ENCODE measurements around the gene SNX20. TPM values are rescaled to one million over a fixed set of nuclear protein-coding genes. Genes with fewer than 3 reads are reported as not detected.

SNX20 gene
- polyA plus RNA-seq, 4 donors, result 0.22 to 3.0 (median 1.3) TPM

DNA sequence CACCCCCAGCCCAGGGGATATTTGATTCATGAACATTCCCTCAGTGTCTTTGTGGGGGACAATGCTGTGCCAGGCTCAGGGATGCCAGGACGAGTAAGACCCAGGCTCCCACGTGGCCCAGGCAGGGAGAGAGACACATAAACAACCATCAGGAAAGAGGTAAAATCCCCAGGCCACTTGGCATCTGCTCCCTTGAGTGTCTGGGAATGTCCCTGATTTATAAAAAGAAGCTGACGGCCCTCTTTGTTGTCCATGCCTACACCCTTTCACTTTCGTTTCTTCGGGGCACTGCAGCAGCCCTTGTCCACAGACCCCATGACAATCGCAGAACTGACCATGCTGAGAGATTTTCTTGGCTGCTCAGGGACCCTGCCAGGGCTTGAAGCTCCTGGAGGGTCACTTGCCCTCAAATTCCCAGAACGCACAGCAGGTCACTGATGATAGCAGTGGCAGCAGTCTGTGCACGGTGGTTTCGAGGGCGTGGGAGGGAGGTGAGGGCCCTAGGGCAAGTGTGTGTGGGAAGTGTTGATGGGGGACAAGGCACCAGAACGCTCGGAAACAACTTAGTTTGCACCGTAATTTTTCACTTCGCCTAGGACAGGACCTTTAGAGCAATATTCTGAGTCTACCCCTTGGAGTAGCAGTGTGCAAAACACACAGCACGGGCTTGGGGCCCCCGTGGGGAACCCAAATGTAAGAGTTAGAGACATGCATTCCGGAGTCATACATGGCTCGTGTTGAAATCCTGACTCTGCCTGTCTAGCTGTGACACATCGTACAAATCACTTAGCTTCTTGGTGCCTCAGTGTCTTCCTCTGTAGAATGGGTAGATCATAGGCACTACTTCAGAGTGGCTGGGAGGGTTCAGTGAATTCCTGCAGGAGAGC lies 17.0 kb upstream of the SNX20 start:
- no peaks in the 10 kb centered on the region for H3K36me3 ChIP-seq (ENCODE audit: control insufficient read depth in 3 of 3, insufficient read depth in 2 of 3, low read depth in 1 of 3, low read length in 3 of 3)
- H3K4me1 ChIP-seq (ENCODE audit: control insufficient read depth in 3 of 3, insufficient read depth in 2 of 3, low read depth in 1 of 3, low read length in 2 of 3), result peaks cover 3 to 14% (median 5%) of the 10 kb centered on the region in 3 donors
- DNase-seq (peak; percentile 46 to 53), FAIRE-seq (no peak)
- peaks cover 0 to 3% (median 0%) of the 10 kb centered on the region in 3 donors for H3K27me3 ChIP-seq (ENCODE audit: control insufficient read depth in 3 of 3, insufficient read depth in 3 of 3, low read length in 3 of 3)
- peak overlapping the region in 1 of 3 donors; percentile 32 for H3K4me3 ChIP-seq (ENCODE audit: low read depth in 1 of 3, low read length in 3 of 3)
- 30 to 43% (median 30%) methylated on average over 19 of the region's 19 CpGs for WGBS, 3 donors
- H3K27ac ChIP-seq (ENCODE audit: low read depth in 1 of 3, low read length in 2 of 3), result peak overlapping the region in 2 of 3 donors; percentile 27 to 81
- no peaks in the 10 kb centered on the region for H3K9me3 ChIP-seq (ENCODE audit: control insufficient read depth in 2 of 2, insufficient read depth in 1 of 2, low read depth in 1 of 2, low read length in 1 of 2)

- H3K4me3 ChIP-seq (ENCODE audit: low read depth in 1 of 3, low read length in 3 of 3), result no peak overlapping the region
- no peaks in the 10 kb centered on the region for H3K9me3 ChIP-seq (ENCODE audit: control insufficient read depth in 2 of 2, insufficient read depth in 1 of 2, low read depth in 1 of 2, low read length in 1 of 2)
- peaks cover 3 to 14% (median 5%) of the 10 kb centered on the region in 3 donors for H3K4me1 ChIP-seq (ENCODE audit: control insufficient read depth in 3 of 3, insufficient read depth in 2 of 3, low read depth in 1 of 3, low read length in 2 of 3)
- 94 to 95% (median 94%) methylated on average over 5 of the region's 5 CpGs for WGBS, 3 donors
- DNase-seq (no peak), FAIRE-seq (no peak)
- H3K27ac ChIP-seq (ENCODE audit: low read depth in 1 of 3, low read length in 2 of 3), result peak overlapping the region in 1 of 3 donors; percentile 81
- H3K27me3 ChIP-seq (ENCODE audit: control insufficient read depth in 3 of 3, insufficient read depth in 3 of 3, low read length in 3 of 3), result peaks cover 0 to 3% (median 0%) of the 10 kb centered on the region in 3 donors
- H3K36me3 ChIP-seq (ENCODE audit: control insufficient read depth in 3 of 3, insufficient read depth in 2 of 3, low read depth in 1 of 3, low read length in 3 of 3), result no peaks in the 10 kb centered on the region
Observed at GRCh38 chr16:50697421-50697715, 16.3 kb upstream of the SNX20 start.

GRCh38 chr16:50696575-50697420 lies 15.7 kb upstream of the SNX20 start:
- 64 to 67% (median 66%) methylated on average over 13 to 15 of the region's 15 CpGs for WGBS, 3 donors
- peak overlapping the region in 2 of 3 donors; percentile 20 to 81 for H3K27ac ChIP-seq (ENCODE audit: low read depth in 1 of 3, low read length in 2 of 3)
- no peak for FAIRE-seq

DNA sequence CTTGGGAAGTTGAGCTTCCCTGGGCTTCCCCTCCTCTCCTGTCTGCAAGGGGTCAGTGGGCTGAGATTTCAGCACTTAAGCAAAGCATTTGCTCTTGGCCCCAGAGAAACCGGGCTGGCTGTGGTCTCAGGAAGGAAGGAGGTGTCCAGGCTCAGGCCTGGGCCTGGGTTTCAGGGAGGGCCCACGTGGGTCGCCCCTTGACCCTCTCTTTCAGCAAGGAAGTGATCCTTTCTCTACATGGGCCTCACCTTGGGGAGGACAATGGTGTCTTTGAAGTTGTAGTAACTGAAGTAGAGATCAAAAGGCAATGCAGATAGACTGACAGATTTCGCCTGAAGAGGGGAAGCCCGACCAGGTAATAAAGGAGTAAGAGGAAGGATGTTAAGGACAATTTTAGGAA lies 15.0 kb upstream of the SNX20 start:
- DNase-seq (peak in 1 of 2 donors; percentile 39), FAIRE-seq (no peak)
- H3K36me3 ChIP-seq (ENCODE audit: control insufficient read depth in 3 of 3, insufficient read depth in 2 of 3, low read depth in 1 of 3, low read length in 3 of 3), result no peaks in the 10 kb centered on the region
- peaks cover 3 to 14% (median 5%) of the 10 kb centered on the region in 3 donors for H3K4me1 ChIP-seq (ENCODE audit: control insufficient read depth in 3 of 3, insufficient read depth in 2 of 3, low read depth in 1 of 3, low read length in 2 of 3)
- H3K9me3 ChIP-seq (ENCODE audit: control insufficient read depth in 2 of 2, insufficient read depth in 1 of 2, low read depth in 1 of 2, low read length in 1 of 2), result no peaks in the 10 kb centered on the region
- H3K27ac ChIP-seq (ENCODE audit: low read depth in 1 of 3, low read length in 2 of 3), result peak overlapping the region in 1 of 3 donors; percentile 42
- H3K27me3 ChIP-seq (ENCODE audit: control insufficient read depth in 3 of 3, insufficient read depth in 3 of 3, low read length in 3 of 3), result peaks cover 0 to 3% (median 0%) of the 10 kb centered on the region in 3 donors
- H3K4me3 ChIP-seq (ENCODE audit: low read depth in 1 of 3, low read length in 3 of 3), result no peak overlapping the region
- 26 to 42% (median 32%) methylated on average over 5 of the region's 5 CpGs for WGBS, 3 donors

More at GRCh38 chr16:50696575-50697420, 15.7 kb upstream of the SNX20 start:
- DNase-seq, result peak; percentile 84 to 85
- Histone ChIP-seq H3K27me3 (ENCODE audit: control insufficient read depth in 3 of 3, insufficient read depth in 3 of 3, low read length in 3 of 3) (peaks cover 0 to 3% (median 0%) of the 10 kb centered on the region in 3 donors), H3K4me3 (ENCODE audit: low read depth in 1 of 3, low read length in 3 of 3) (no peak overlapping the region), H3K4me1 (ENCODE audit: control insufficient read depth in 3 of 3, insufficient read depth in 2 of 3, low read depth in 1 of 3, low read length in 2 of 3) (peaks cover 3 to 14% (median 5%) of the 10 kb centered on the region in 3 donors), H3K9me3 (ENCODE audit: control insufficient read depth in 2 of 2, insufficient read depth in 1 of 2, low read depth in 1 of 2, low read length in 1 of 2) (no peaks in the 10 kb centered on the region), H3K36me3 (ENCODE audit: control insufficient read depth in 3 of 3, insufficient read depth in 2 of 3, low read depth in 1 of 3, low read length in 3 of 3) (no peaks in the 10 kb centered on the region)

DNA sequence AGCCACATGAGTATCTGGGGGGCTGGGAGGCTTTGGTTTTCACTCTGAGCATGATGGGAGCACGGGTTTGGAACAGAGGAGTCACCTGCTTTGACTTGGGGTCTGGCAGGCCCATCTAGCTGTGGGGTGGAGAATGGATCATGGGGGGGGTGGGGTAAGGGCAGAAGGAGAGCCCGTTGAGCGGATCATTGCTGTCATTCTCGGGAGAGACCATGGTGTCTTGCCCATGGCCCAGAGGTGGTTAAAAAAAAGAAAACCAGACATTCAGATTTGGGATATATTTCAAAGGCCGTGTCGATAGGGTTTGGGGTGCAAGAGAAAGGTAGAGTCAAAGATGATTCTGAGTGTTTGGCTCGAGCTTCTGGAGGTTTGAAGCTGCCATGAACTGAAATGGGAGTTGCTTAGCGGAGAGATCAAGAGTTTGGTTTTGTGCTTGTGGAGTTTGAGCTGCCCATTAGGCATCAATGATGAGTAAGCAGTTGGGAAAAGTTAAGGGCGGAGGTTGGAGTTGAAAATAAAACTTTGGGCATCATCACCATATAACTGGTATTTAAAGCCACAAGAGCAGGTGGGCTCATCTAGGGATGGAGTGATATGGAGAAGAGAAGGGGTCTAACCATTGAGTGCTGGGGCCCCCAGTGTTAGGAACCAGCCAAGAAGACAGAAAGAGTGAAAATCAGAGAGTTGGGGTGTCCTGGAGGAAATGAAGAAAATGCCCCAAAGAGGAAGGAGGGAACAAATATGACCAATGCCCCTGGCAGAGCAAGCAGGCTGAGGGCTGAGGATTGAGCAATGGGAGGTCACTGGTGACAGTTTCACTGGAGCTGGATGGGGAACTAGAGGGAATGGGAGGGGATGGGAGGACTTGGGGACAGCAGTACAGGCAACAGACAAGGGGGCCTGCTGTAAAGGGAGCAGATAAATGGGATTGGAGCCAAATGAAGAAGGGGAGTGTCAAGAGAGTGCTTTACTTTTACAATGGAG lies 14.2 kb upstream of the SNX20 start:
- Histone ChIP-seq H3K4me3 (ENCODE audit: low read depth in 1 of 3, low read length in 3 of 3) (no peak overlapping the region), H3K27me3 (ENCODE audit: control insufficient read depth in 3 of 3, insufficient read depth in 3 of 3, low read length in 3 of 3) (peaks cover 0 to 3% (median 0%) of the 10 kb centered on the region in 3 donors), H3K9me3 (ENCODE audit: control insufficient read depth in 2 of 2, insufficient read depth in 1 of 2, low read depth in 1 of 2, low read length in 1 of 2) (no peaks in the 10 kb centered on the region), H3K27ac (ENCODE audit: low read depth in 1 of 3, low read length in 2 of 3) (peak overlapping the region in 1 of 3 donors; percentile 42), H3K36me3 (ENCODE audit: control insufficient read depth in 3 of 3, insufficient read depth in 2 of 3, low read depth in 1 of 3, low read length in 3 of 3) (no peaks in the 10 kb centered on the region), H3K4me1 (ENCODE audit: control insufficient read depth in 3 of 3, insufficient read depth in 2 of 3, low read depth in 1 of 3, low read length in 2 of 3) (peaks cover 3 to 14% (median 5%) of the 10 kb centered on the region in 3 donors)
- 94 to 97% (median 96%) methylated on average over 9 of the region's 9 CpGs for WGBS, 3 donors
- FAIRE-seq (no peak), DNase-seq (no peak)

GRCh38 chr16:50694206-50694605 lies 13.1 kb upstream of the SNX20 start:
- Histone ChIP-seq H3K4me1 (ENCODE audit: control insufficient read depth in 3 of 3, insufficient read depth in 2 of 3, low read depth in 1 of 3, low read length in 2 of 3) (peaks cover 3 to 14% (median 5%) of the 10 kb centered on the region in 3 donors), H3K4me3 (ENCODE audit: low read depth in 1 of 3, low read length in 3 of 3) (no peak overlapping the region), H3K27ac (ENCODE audit: low read depth in 1 of 3, low read length in 2 of 3) (no peak overlapping the region)

DNA sequence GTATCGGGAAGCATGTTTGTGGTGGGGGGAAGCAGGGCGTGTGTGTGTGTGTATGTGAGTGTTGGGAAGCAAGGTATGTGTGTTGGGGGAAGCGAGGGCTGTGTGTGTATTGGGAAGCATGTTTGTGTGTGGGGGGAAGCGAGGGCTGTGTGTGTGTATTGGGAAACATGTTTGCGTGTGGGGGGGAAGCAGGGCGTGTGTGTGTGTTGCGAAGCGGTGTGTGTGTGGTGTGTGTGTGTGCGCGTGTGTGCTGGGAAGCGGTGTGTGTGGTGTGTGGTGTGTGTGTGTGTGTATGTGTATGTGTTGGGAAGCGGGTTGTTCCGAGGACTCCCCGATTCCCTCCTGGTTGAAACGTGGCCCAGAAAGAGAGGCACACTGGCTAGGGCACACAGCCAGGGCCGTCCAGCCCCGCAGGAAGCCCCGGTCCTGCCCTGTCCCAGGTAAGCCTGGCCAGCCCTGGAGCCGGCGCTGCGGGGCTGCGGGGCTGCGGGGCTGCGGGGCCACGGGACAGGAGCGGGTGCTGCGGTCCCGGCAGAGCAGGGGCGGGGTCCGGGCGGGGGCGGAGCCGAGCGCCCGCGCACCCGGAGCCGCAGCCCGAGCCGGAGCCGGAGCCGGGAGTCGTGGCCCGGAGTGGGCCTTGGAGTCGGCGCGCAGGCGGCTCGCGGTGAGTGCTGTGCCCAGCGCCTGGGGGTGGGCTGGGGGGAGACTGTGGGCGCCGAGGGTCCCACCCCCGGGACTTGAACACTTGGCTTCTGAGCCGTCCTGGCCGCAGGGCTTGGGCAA lies 12.1 kb upstream of the SNX20 start, which contains the start of gene NOD2:
NOD2 (plus strand) TSS at position 608 of the 783 bp plus-strand sequence. CDS start 5,890 bp downstream, outside the sequence.
- Histone ChIP-seq H3K36me3 (ENCODE audit: control insufficient read depth in 3 of 3, insufficient read depth in 2 of 3, low read depth in 1 of 3, low read length in 3 of 3) (no peaks in the 10 kb centered on the region), H3K4me1 (ENCODE audit: control insufficient read depth in 3 of 3, insufficient read depth in 2 of 3, low read depth in 1 of 3, low read length in 2 of 3) (peaks cover 3 to 14% (median 5%) of the 10 kb centered on the region in 3 donors), H3K27ac (ENCODE audit: low read depth in 1 of 3, low read length in 2 of 3) (no peak within 1 kb of the TSS), H3K4me3 (ENCODE audit: low read depth in 1 of 3, low read length in 3 of 3) (peak within 1 kb of the TSS in 2 of 3 donors; percentile 22 to 33), H3K9me3 (ENCODE audit: control insufficient read depth in 2 of 2, insufficient read depth in 1 of 2, low read depth in 1 of 2, low read length in 1 of 2) (no peaks in the 10 kb centered on the region), H3K27me3 (ENCODE audit: control insufficient read depth in 3 of 3, insufficient read depth in 3 of 3, low read length in 3 of 3) (peaks cover 0 to 3% (median 0%) of the 10 kb centered on the region in 3 donors)
- FAIRE-seq (no peak), DNase-seq (peak in 1 of 2 donors; percentile 54)
- 14 to 20% (median 18%) methylated on average over 29 to 56 of the region's 56 CpGs for WGBS, 3 donors

More at GRCh38 chr16:50694206-50694605, 13.1 kb upstream of the SNX20 start:
- FAIRE-seq, result no peak
- Histone ChIP-seq H3K36me3 (ENCODE audit: control insufficient read depth in 3 of 3, insufficient read depth in 2 of 3, low read depth in 1 of 3, low read length in 3 of 3) (no peaks in the 10 kb centered on the region), H3K9me3 (ENCODE audit: control insufficient read depth in 2 of 2, insufficient read depth in 1 of 2, low read depth in 1 of 2, low read length in 1 of 2) (no peaks in the 10 kb centered on the region), H3K27me3 (ENCODE audit: control insufficient read depth in 3 of 3, insufficient read depth in 3 of 3, low read length in 3 of 3) (peaks cover 0 to 3% (median 0%) of the 10 kb centered on the region in 3 donors)
- DNase-seq, result no peak
- WGBS, 3 donors, result 93 to 94% (median 93%) methylated on average over 2 of the region's 2 CpGs
